ENCODE data around the gene OTOA.

The OTOA gene

DNA sequence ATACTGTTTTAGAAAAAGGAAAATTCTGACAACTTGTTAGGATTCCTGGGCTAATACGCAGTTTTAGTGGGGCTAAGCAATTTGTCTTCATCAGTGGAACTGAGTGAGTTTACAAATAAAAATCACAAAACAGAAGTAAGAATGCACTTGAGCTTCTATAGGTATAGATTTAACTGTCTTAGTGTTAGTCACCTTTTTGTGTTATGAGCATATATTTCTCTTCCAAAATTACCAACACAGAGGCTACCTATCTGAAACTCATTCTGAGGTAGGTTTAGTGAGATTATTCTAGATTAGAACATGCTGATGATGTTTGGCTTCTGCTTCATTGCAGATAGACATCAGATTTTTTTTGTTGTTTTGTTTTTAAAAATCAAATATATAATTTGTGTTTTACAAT lies 41.2 kb upstream of the OTOA start:
- H2AFZ ChIP-seq (ENCODE audit: low read depth, low read length): no peak overlapping the region
- H3K36me3 ChIP-seq (ENCODE audit: insufficient read depth, low read length): peaks cover 67% of the 10 kb centered on the region
- H3K9ac ChIP-seq (ENCODE audit: low read depth, low read length): no peak overlapping the region
- no peaks in the 10 kb centered on the region for H4K20me1 ChIP-seq (ENCODE audit: insufficient read depth, low read length)
- no peak for ATAC-seq (ENCODE audit: insufficient read depth, low read depth)
- no peak overlapping the region for H3K4me3 ChIP-seq (ENCODE audit: low read depth in 1 of 2, low read length in 2 of 2)
- H3K9me3 ChIP-seq (ENCODE audit: insufficient read depth, low read length, severe bottlenecking): no peaks in the 10 kb centered on the region
- H3K4me1 ChIP-seq (ENCODE audit: insufficient read depth, low read length): peaks cover 5% of the 10 kb centered on the region; the same call in 1 of the 2 replicates
- H3K79me2 ChIP-seq (ENCODE audit: insufficient read depth, low read length): peaks cover 20% of the 10 kb centered on the region
- H3K4me2 ChIP-seq (ENCODE audit: insufficient read depth, low read length): no peak overlapping the region
- TF ChIP-seq EZH2 (IDR thresholded peaks at IDR 0.05; ENCODE audit: borderline replicate concordance, low read depth, low read length, severe bottlenecking): no peak
- H3K27ac ChIP-seq (ENCODE audit: low read length): no peak overlapping the region
- no peaks in the 10 kb centered on the region for H3K27me3 ChIP-seq (ENCODE audit: insufficient read depth, low read length, poor library complexity)
- DNase-seq: no peak

DNA sequence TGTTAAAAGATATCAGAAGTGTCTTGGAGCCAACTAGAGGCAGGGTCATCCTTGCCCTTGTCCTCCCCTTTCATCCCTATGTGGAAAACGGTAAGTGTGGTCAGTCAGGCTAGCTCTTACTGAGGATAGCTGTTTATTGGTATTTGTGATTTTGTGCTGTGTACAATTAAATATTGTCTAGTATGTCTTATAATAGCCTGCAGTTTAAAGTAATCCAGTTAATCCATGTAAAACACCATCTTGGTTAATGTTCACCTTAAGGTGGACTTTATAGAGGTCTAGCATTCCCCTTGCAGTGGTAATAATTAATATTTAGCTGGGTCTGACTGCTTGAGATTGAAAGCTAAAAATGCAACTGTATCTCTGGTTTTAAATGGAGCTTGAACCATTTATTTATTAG lies 38.7 kb upstream of the OTOA start:
- Histone ChIP-seq H2AFZ (ENCODE audit: low read depth, low read length) (no peak overlapping the region), H3K4me1 (ENCODE audit: insufficient read depth, low read length) (peaks cover 5% of the 10 kb centered on the region; the same call in 1 of the 2 replicates), H3K9me3 (ENCODE audit: insufficient read depth, low read length, severe bottlenecking) (no peaks in the 10 kb centered on the region), H3K79me2 (ENCODE audit: insufficient read depth, low read length) (peaks cover 22% of the 10 kb centered on the region), H3K36me3 (ENCODE audit: insufficient read depth, low read length) (peaks cover 75% of the 10 kb centered on the region), H3K4me2 (ENCODE audit: insufficient read depth, low read length) (no peak overlapping the region), H3K27me3 (ENCODE audit: insufficient read depth, low read length, poor library complexity) (no peaks in the 10 kb centered on the region), H4K20me1 (ENCODE audit: insufficient read depth, low read length) (no peaks in the 10 kb centered on the region), H3K4me3 (ENCODE audit: low read depth in 1 of 2, low read length in 2 of 2) (no peak overlapping the region), H3K9ac (ENCODE audit: low read depth, low read length) (no peak overlapping the region), H3K27ac (ENCODE audit: low read length) (no peak overlapping the region)
- no peak for TF ChIP-seq EZH2 (IDR thresholded peaks at IDR 0.05; ENCODE audit: borderline replicate concordance, low read depth, low read length, severe bottlenecking)
- TF ChIP-seq, protein P1, sequence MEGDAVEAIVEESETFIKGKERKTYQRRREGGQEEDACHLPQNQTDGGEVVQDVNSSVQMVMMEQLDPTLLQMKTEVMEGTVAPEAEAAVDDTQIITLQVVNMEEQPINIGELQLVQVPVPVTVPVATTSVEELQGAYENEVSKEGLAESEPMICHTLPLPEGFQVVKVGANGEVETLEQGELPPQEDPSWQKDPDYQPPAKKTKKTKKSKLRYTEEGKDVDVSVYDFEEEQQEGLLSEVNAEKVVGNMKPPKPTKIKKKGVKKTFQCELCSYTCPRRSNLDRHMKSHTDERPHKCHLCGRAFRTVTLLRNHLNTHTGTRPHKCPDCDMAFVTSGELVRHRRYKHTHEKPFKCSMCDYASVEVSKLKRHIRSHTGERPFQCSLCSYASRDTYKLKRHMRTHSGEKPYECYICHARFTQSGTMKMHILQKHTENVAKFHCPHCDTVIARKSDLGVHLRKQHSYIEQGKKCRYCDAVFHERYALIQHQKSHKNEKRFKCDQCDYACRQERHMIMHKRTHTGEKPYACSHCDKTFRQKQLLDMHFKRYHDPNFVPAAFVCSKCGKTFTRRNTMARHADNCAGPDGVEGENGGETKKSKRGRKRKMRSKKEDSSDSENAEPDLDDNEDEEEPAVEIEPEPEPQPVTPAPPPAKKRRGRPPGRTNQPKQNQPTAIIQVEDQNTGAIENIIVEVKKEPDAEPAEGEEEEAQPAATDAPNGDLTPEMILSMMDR (IDR thresholded peaks at IDR 0.05; ENCODE audit: borderline replicate concordance, extremely low read depth, low read length, poor library complexity, severe bottlenecking): no peak
- ATAC-seq (ENCODE audit: insufficient read depth, low read depth): no peak
- DNase-seq: no peak

DNA sequence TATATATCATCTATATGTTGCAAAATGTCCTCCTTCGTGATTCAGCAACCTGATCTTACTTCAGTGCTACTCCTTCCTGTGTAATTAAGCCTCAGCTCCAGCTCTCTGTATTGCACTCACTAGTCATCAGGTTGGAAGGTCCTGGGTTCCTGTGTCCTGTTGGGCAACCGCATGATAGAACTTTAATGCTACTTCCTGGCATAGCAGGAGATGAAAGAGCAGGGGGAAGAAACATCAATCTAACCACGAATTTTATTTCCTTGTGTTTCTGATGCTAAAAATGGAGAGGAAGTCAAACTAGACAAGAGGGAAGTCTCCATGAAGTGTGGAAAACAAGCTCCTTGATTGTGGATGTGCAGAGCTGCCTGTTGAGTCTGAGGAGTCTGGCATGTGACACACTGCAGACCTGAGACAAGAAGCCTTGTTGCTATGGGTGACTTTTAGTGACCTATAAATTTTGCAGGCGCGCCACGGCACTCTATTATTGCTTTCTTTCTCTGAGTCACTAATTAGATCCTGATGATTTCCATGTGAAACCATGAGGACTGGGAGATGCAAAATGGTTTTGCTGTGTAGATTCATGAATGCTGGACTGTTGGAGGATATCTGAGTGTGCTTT lies 37.0 kb upstream of the OTOA start:
- DNase-seq: peak; percentile 49
- no peak overlapping the region for H3K4me2 ChIP-seq (ENCODE audit: insufficient read depth, low read length)
- H2AFZ ChIP-seq (ENCODE audit: low read depth, low read length): no peak overlapping the region
- H3K4me3 ChIP-seq (ENCODE audit: low read depth in 1 of 2, low read length in 2 of 2): no peak overlapping the region
- no peak overlapping the region for H3K9ac ChIP-seq (ENCODE audit: low read depth, low read length)
- 0 out of 2 replicates have a peak overlapping the region, but pooled peaks have one; percentile 15 for H3K27ac ChIP-seq (ENCODE audit: low read length)
- peak; percentile 89 for ATAC-seq (ENCODE audit: insufficient read depth, low read depth)
- TF ChIP-seq, protein P1 (IDR thresholded peaks at IDR 0.05; ENCODE audit: borderline replicate concordance, extremely low read depth, low read length, poor library complexity, severe bottlenecking): no peak
- TF ChIP-seq EZH2 (IDR thresholded peaks at IDR 0.05; ENCODE audit: borderline replicate concordance, low read depth, low read length, severe bottlenecking): no peak
- H3K79me2 ChIP-seq (ENCODE audit: insufficient read depth, low read length): peaks cover 14% of the 10 kb centered on the region
- peaks cover 5% of the 10 kb centered on the region; the same call in 1 of the 2 replicates for H3K4me1 ChIP-seq (ENCODE audit: insufficient read depth, low read length)
- no peaks in the 10 kb centered on the region for H3K9me3 ChIP-seq (ENCODE audit: insufficient read depth, low read length, severe bottlenecking)
- H4K20me1 ChIP-seq (ENCODE audit: insufficient read depth, low read length): no peaks in the 10 kb centered on the region
- peaks cover 72% of the 10 kb centered on the region for H3K36me3 ChIP-seq (ENCODE audit: insufficient read depth, low read length)
- H3K27me3 ChIP-seq (ENCODE audit: insufficient read depth, low read length, poor library complexity): no peaks in the 10 kb centered on the region

GRCh38 chr16:21628121-21628726 lies 35.5 kb upstream of the OTOA start:
- H3K4me3 ChIP-seq (ENCODE audit: low read depth in 1 of 2, low read length in 2 of 2): no peak overlapping the region
- H3K27ac ChIP-seq (ENCODE audit: low read length): no peak overlapping the region
- ATAC-seq (ENCODE audit: insufficient read depth, low read depth) (no peak), DNase-seq (no peak)
- peaks cover 5% of the 10 kb centered on the region; the same call in 1 of the 2 replicates for H3K4me1 ChIP-seq (ENCODE audit: insufficient read depth, low read length)
- H3K27me3 ChIP-seq (ENCODE audit: insufficient read depth, low read length, poor library complexity): no peaks in the 10 kb centered on the region
- H4K20me1 ChIP-seq (ENCODE audit: insufficient read depth, low read length): no peaks in the 10 kb centered on the region
- no peaks in the 10 kb centered on the region for H3K9me3 ChIP-seq (ENCODE audit: insufficient read depth, low read length, severe bottlenecking)
- no peak overlapping the region for H3K4me2 ChIP-seq (ENCODE audit: insufficient read depth, low read length)
- H3K79me2 ChIP-seq (ENCODE audit: insufficient read depth, low read length): peaks cover 8% of the 10 kb centered on the region
- H3K9ac ChIP-seq (ENCODE audit: low read depth, low read length): no peak overlapping the region
- TF ChIP-seq EZH2 (IDR thresholded peaks at IDR 0.05; ENCODE audit: borderline replicate concordance, low read depth, low read length, severe bottlenecking): no peak
- TF ChIP-seq, protein P1 (IDR thresholded peaks at IDR 0.05; ENCODE audit: borderline replicate concordance, extremely low read depth, low read length, poor library complexity, severe bottlenecking): no peak
- H3K36me3 ChIP-seq (ENCODE audit: insufficient read depth, low read length): peaks cover 63% of the 10 kb centered on the region
- H2AFZ ChIP-seq (ENCODE audit: low read depth, low read length): no peak overlapping the region
